HG02970 (cell line): ENCODE measurements around the gene C19orf85.
"Not testable (repeated sequence)": the region's sequence is repeated elsewhere in the genome, so short reads cannot be mapped to it uniquely, and the experiment has no call there.

ENCODE experiments used
- ATAC-seq: cut with Tn5 transposase; IDR thresholded peaks from one replicate; pipeline ENCODE4 v1.9.1; 2021; ENCODE audit warnings: mild to moderate bottlenecking, moderate library complexity, moderate number of reproducible peaks; ENCODE audit not compliant: unreplicated experiment, low FRiP score

Gene C19orf85

GRCh38 chr19:55461259-55461973 is 3.1 kb downstream of the C19orf85 start, which contains the start of gene ISOC2:
Gene ISOC2, minus strand, starts transcription at chr19:55461642. Its CDS starts 5,156 bp downstream, at chr19:55456486.
- ATAC-seq = peak; percentile 90

- no peak for ATAC-seq
Observed at GRCh38 chr19:55460670-55461258, 3.8 kb downstream of the C19orf85 start.

GRCh38 chr19:55459950-55460657 is 4.4 kb downstream of the C19orf85 start:
- ATAC-seq = no peak

- ATAC-seq = no peak
Observed at GRCh38 chr19:55459551-55459949, 5.0 kb downstream of the C19orf85 start.

- ATAC-seq = no peak
Observed at GRCh38 chr19:55457683-55458457, 6.7 kb downstream of the C19orf85 start.

GRCh38 chr19:55456347-55456746 is 8.2 kb downstream of the C19orf85 start:
- ATAC-seq = no peak

GRCh38 chr19:55455576-55456235 is 8.8 kb downstream of the C19orf85 start:
- no peak for ATAC-seq

GRCh38 chr19:55454787-55455243 is 9.7 kb downstream of the C19orf85 start:
- ATAC-seq = no peak

- ATAC-seq = no peak
Observed at GRCh38 chr19:55453511-55454260, 10.9 kb downstream of the C19orf85 start.

GRCh38 chr19:55452749-55453346 is 11.7 kb downstream of the C19orf85 start:
- ATAC-seq = no peak

GRCh38 chr19:55451965-55452748 is 12.4 kb downstream of the C19orf85 start:
- ATAC-seq = no peak

GRCh38 chr19:55451163-55451964 is 13.2 kb downstream of the C19orf85 start:
- no peak for ATAC-seq

- no peak for ATAC-seq
Observed at GRCh38 chr19:55449469-55449868, 15.1 kb downstream of the C19orf85 start.

- ATAC-seq = not testable (repeated sequence)
Observed at GRCh38 chr19:55448175-55448490, 16.4 kb downstream of the C19orf85 start.

- no peak for ATAC-seq
Observed at GRCh38 chr19:55447421-55448174, 17.0 kb downstream of the C19orf85 start.

- ATAC-seq = no peak
Observed at GRCh38 chr19:55446060-55446459, 18.5 kb downstream of the C19orf85 start.

- no peak for ATAC-seq
Observed at GRCh38 chr19:55444646-55445045, 19.9 kb downstream of the C19orf85 start.
